ENCODE results near the gene KRT78.

GRCh38 chr12:52809166-52809565 is 39.6 kb downstream of the KRT78 start:
- TF ChIP-seq CTCF (IDR thresholded peaks at IDR 0.05) = no peak
- no peak for TF ChIP-seq POLR2A (IDR thresholded peaks at IDR 0.05)

Data from heart left ventricle (tissue), 13 donors.